LoVo (cell line): ENCODE data around the gene NUDT22.
A peak's percentile ranks its signal among the peaks of the same experiment; 100 is the strongest.

Experiments
- DNase-seq: peaks from one replicate; pipeline ENCODE4 v3.0.0-alpha.2; 2016; ENCODE audit warnings: low spot score

Gene NUDT22

GRCh38 chr11:64229090-64229743 is 3.1 kb downstream of the NUDT22 start:
- DNase-seq, result no peak

GRCh38 chr11:64229744-64230170 is 3.7 kb downstream of the NUDT22 start:
- no peak for DNase-seq

- DNase-seq, result peak; percentile 90
Measured at GRCh38 chr11:64230171-64230984, 4.3 kb downstream of the NUDT22 start, which contains the start of gene DNAJC4. Gene DNAJC4, plus strand, starts transcription at chr11:64230548. Its CDS starts 307 bp downstream, at chr11:64230855.

- DNase-seq, result no peak
Measured at GRCh38 chr11:64230985-64231365, 4.9 kb downstream of the NUDT22 start.

- no peak for DNase-seq
Measured at GRCh38 chr11:64231546-64231945, 5.5 kb downstream of the NUDT22 start.

GRCh38 chr11:64232182-64232966 is 6.3 kb downstream of the NUDT22 start:
- DNase-seq, result no peak

- no peak for DNase-seq
Measured at GRCh38 chr11:64232967-64233315, 6.9 kb downstream of the NUDT22 start.

- peak; percentile 58 for DNase-seq
Measured at GRCh38 chr11:64233913-64234586, 8.0 kb downstream of the NUDT22 start, which contains the start of gene VEGFB. Gene VEGFB, plus strand, starts transcription at chr11:64234584. Its CDS starts 250 bp downstream, at chr11:64234834.

- DNase-seq, result peak; percentile 34
Measured at GRCh38 chr11:64234647-64235379, 8.7 kb downstream of the NUDT22 start.

GRCh38 chr11:64235437-64236161 is 9.5 kb downstream of the NUDT22 start:
- DNase-seq, result no peak

- DNase-seq, result no peak
Measured at GRCh38 chr11:64237484-64237951, 11.4 kb downstream of the NUDT22 start.

GRCh38 chr11:64238076-64238475 is 12.0 kb downstream of the NUDT22 start:
- DNase-seq, result no peak

- no peak for DNase-seq
Measured at GRCh38 chr11:64238999-64239398, 12.9 kb downstream of the NUDT22 start.

GRCh38 chr11:64239662-64240434 is 13.8 kb downstream of the NUDT22 start:
- DNase-seq, result no peak

- peak; percentile 96 for DNase-seq
Measured at GRCh38 chr11:64240435-64241240, 14.6 kb downstream of the NUDT22 start, which contains the start of gene FKBP2. Gene FKBP2, plus strand, starts transcription at chr11:64241095. Its CDS starts 1,293 bp downstream, at chr11:64242388.

GRCh38 chr11:64241241-64241490 is 15.1 kb downstream of the NUDT22 start:
- peak; percentile 99 for DNase-seq

GRCh38 chr11:64241491-64242374 is 15.7 kb downstream of the NUDT22 start:
- DNase-seq, result peak; percentile 32
